Panc1 (cell line): ENCODE measurements around the gene DYNLRB1. TPM values are rescaled to one million over a fixed set of nuclear protein-coding genes. Genes with fewer than 3 reads are reported as not detected.

Source experiments
- ATAC-seq: fragments of 200-7000 bp; cut with Tn5 transposase; 2 replicates; pipeline ENCODE4 v1.9.1; 2020; ENCODE audit warnings: mild to moderate bottlenecking, moderate library complexity
- BruUV-seq: library from RNA; stranded (reverse); fragments of 400-500 nt; replicated peaks from 2 replicates; lab custom pipeline; 2021; lab: Mats Ljungman, UMichigan
- CTCF ChIA-PET: fragments of 300-600 bp; sonication (Branson Sonifier 250); formaldehyde crosslinking; loops from one replicate; lab custom pipeline; 2022; ENCODE audit warnings: antibody characterized with exemption; lab: Charles Lee
- POLR2A ChIA-PET: fragments of 300-600 bp; sonication (Branson Sonifier 250); formaldehyde crosslinking; loops from one replicate; lab custom pipeline; 2022; ENCODE audit warnings: antibody characterized with exemption; lab: Charles Lee
- DNase-seq: peaks from one replicate; pipeline ENCODE4 v3.0.0-alpha.2; 2010; ENCODE audit warnings: low read depth, low spot score
- H3K27ac ChIP-seq: 2 replicates; pipeline ENCODE4 v1.5.1; 2011; ENCODE audit warnings: mild to moderate bottlenecking, low read length, inconsistent platforms
- H3K27me3 ChIP-seq: fragments of 200-500 bp; sonication (Bioruptor generic); 2 replicates; pipeline ENCODE4 v1.6.0; 2014; ENCODE audit warnings: low read length, inconsistent platforms; ENCODE audit not compliant: control insufficient read depth, insufficient read depth
- H3K36me3 ChIP-seq: fragments of 200-500 bp; sonication (Bioruptor generic); 2 replicates; pipeline ENCODE4 v1.5.1; 2014; ENCODE audit warnings: inconsistent platforms, mild to moderate bottlenecking, low read length, moderate library complexity; ENCODE audit not compliant: control insufficient read depth, insufficient read depth
- H3K4me1 ChIP-seq: 2 replicates; pipeline ENCODE4 v1.5.1; 2011; ENCODE audit warnings: inconsistent platforms, mild to moderate bottlenecking, low read length, moderate library complexity; ENCODE audit not compliant: control insufficient read depth, insufficient read depth
- H3K4me3 ChIP-seq, 2 experiments: 2 replicates each; pipeline ENCODE4 v1.5.1; 2011 to 2012; ENCODE audit warnings: low read depth in 2 of 2, low read length in 2 of 2, mild to moderate bottlenecking in 2 of 2, inconsistent platforms in 1 of 2, moderate library complexity in 1 of 2
- H3K9me3 ChIP-seq: fragments of 200-500 bp; sonication (Bioruptor generic); 2 replicates; pipeline ENCODE4 v1.5.1; 2014; ENCODE audit warnings: low read depth, mild to moderate bottlenecking, inconsistent platforms, low read length, moderate library complexity; ENCODE audit not compliant: control insufficient read depth, insufficient read depth
- POLR2AphosphoS5 ChIP-seq: IDR thresholded peaks from 2 replicates; pipeline ENCODE4 v1.6.1; 2012; ENCODE audit warnings: mild to moderate bottlenecking, low read depth, low read length, moderate library complexity
- SIN3A ChIP-seq: IDR thresholded peaks from 2 replicates; pipeline ENCODE4 v1.6.1; 2012; ENCODE audit warnings: low read depth, mild to moderate bottlenecking, low read length, moderate library complexity, borderline replicate concordance; ENCODE audit not compliant: insufficient read depth
- TCF7L2 ChIP-seq: IDR thresholded peaks from 2 replicates; pipeline ENCODE4 v1.6.1; 2011; ENCODE audit warnings: mild to moderate bottlenecking, low read depth, low read length, inconsistent platforms
- in situ Hi-C: cut with HindIII; loops from 2 replicates; pipeline ENCODE4 v1.10.0; 2016; ENCODE audit warnings: low sequenced_read_pairs, low pct_unique_long_range_greater_than_20kb
- intact Hi-C: fragments of 100-400 bp; cut with micrococcal nuclease; formaldehyde crosslinking; loops from one replicate; pipeline ENCODE4 v1.10.0; 2022; ENCODE audit not compliant: unreplicated experiment
- total RNA-seq: library from RNA; stranded (reverse); gene quantifications from one replicate; pipeline ENCODE4 v1.2.1, GENCODE V29; 2021; ENCODE audit not compliant: unreplicated experiment
- TF ChIP-seq, protein P1 (sequence below), 2 experiments: IDR thresholded peaks; 2 replicates each; pipeline ENCODE4 v1.6.1; 2011 to 2012; ENCODE audit warnings: low read depth in 2 of 2, control low read depth in 1 of 2, low read length in 1 of 2, mild to moderate bottlenecking in 1 of 2, moderate library complexity in 1 of 2; ENCODE audit not compliant: insufficient read depth in 1 of 2
- TF ChIP-seq, protein P2 (sequence below): fragments of 450-650 bp; IDR thresholded peaks from 2 replicates; pipeline ENCODE4 v1.5.1; 2017; ENCODE audit warnings: mild to moderate bottlenecking

Gene DYNLRB1
- total RNA-seq, 1 experiment from 2014 or later = 155 TPM

DNA sequence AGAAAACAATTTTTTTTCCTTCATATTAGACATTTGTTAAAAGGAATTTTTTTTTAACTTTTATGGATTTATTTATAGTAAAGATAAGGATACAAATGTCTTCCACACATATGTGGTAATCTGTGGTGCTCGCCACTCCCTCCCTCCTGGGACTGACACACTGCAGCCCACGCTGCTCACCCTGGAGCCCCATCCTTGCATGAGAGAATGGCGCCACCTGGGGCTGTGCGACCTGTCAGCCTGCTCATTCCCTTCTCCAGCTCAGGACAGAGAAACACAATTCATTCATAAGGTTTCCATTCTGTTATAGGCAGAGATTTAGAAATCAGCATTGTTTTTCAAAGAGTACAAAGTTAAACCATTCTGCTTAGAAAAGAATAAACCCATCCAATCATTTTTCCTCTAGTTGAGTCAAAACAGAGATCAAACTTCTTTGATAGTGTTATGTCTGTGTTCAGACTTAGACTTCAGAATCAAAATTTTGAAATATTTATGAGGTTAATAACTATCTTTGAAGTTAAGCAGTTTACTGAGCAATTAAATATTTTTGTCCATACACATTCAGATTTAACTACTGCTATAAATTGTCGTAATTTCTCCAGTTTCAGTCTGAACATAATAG lies 42.8 kb upstream of the DYNLRB1 start:
- ChIA-PET CTCF (no interaction called here), POLR2A (no interaction called here)
- BruUV-seq = TSS peak; percentile 16
- peak; percentile 89 for ATAC-seq
- Histone ChIP-seq H3K27ac (no peak overlapping the region), H3K9me3 (no peaks in the 10 kb centered on the region), H3K36me3 (peaks cover 21% of the 10 kb centered on the region), H3K4me1 (no peaks in the 10 kb centered on the region), H3K4me3 (no peak overlapping the region), H3K27me3 (no peaks in the 10 kb centered on the region)
- TF ChIP-seq TCF7L2 = no peak
- no peak for TF ChIP-seq SIN3A
- TF ChIP-seq POLR2AphosphoS5 = no peak
- TF ChIP-seq, protein P1, sequence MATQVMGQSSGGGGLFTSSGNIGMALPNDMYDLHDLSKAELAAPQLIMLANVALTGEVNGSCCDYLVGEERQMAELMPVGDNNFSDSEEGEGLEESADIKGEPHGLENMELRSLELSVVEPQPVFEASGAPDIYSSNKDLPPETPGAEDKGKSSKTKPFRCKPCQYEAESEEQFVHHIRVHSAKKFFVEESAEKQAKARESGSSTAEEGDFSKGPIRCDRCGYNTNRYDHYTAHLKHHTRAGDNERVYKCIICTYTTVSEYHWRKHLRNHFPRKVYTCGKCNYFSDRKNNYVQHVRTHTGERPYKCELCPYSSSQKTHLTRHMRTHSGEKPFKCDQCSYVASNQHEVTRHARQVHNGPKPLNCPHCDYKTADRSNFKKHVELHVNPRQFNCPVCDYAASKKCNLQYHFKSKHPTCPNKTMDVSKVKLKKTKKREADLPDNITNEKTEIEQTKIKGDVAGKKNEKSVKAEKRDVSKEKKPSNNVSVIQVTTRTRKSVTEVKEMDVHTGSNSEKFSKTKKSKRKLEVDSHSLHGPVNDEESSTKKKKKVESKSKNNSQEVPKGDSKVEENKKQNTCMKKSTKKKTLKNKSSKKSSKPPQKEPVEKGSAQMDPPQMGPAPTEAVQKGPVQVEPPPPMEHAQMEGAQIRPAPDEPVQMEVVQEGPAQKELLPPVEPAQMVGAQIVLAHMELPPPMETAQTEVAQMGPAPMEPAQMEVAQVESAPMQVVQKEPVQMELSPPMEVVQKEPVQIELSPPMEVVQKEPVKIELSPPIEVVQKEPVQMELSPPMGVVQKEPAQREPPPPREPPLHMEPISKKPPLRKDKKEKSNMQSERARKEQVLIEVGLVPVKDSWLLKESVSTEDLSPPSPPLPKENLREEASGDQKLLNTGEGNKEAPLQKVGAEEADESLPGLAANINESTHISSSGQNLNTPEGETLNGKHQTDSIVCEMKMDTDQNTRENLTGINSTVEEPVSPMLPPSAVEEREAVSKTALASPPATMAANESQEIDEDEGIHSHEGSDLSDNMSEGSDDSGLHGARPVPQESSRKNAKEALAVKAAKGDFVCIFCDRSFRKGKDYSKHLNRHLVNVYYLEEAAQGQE (IDR thresholded peaks at IDR 0.05; ENCODE audit: insufficient read depth in 1 of 2, low read depth in 2 of 2, low read length in 1 of 2) = no peak
- TF ChIP-seq, protein P2, sequence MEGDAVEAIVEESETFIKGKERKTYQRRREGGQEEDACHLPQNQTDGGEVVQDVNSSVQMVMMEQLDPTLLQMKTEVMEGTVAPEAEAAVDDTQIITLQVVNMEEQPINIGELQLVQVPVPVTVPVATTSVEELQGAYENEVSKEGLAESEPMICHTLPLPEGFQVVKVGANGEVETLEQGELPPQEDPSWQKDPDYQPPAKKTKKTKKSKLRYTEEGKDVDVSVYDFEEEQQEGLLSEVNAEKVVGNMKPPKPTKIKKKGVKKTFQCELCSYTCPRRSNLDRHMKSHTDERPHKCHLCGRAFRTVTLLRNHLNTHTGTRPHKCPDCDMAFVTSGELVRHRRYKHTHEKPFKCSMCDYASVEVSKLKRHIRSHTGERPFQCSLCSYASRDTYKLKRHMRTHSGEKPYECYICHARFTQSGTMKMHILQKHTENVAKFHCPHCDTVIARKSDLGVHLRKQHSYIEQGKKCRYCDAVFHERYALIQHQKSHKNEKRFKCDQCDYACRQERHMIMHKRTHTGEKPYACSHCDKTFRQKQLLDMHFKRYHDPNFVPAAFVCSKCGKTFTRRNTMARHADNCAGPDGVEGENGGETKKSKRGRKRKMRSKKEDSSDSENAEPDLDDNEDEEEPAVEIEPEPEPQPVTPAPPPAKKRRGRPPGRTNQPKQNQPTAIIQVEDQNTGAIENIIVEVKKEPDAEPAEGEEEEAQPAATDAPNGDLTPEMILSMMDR = peak; percentile 70
- DNase-seq = no peak
- intact Hi-C loops (no loop called here), in situ Hi-C loops (no loop called here)

DNA sequence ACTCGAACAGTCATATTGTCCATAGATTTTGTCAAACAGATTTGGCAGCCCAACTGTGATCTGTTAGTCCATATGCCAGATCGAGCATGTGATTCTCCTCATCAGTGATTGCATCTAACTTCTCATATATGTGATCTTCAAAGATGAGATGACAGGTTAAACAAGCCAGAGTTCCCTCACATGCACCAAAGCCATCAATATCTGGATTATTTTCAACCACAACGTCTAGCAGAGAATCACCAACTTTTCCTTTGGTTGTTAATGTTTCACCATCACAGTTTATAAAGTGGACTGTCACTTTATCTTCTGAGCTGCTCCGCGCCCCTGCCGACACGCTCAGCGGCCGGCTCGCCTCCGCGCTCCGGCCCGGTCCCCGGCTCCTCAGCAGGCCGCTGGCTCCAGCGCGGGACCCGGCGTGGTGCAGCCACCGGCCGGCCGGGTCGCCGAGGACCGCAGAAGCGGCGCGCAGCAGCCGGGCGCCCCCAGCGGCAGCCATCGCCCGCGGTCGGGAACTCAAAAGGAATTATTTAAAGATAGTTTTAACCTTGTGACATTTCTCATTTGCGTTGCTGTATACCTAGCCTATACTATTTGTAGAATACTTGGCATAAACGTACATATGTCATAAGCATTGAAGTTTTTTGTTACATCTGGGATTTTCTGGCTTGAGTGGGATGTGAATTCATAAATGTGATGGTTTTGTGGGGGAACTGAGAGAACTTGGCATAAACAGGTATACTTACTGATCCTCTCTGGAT lies 40.1 kb upstream of the DYNLRB1 start:
- Histone ChIP-seq H3K4me1 (no peaks in the 10 kb centered on the region), H3K27ac (no peak overlapping the region), H3K4me3 (no peak overlapping the region), H3K27me3 (no peaks in the 10 kb centered on the region), H3K36me3 (peaks cover 36% of the 10 kb centered on the region), H3K9me3 (no peaks in the 10 kb centered on the region)
- BruUV-seq = no TSS peak
- ATAC-seq (no peak), DNase-seq (no peak)
- in situ Hi-C loops = no loop called here
- intact Hi-C loops = no loop called here
- ChIA-PET CTCF (no interaction called here), POLR2A (no interaction called here)
- TF ChIP-seq POLR2AphosphoS5 (no peak), SIN3A (no peak), TCF7L2 (no peak)
- TF ChIP-seq, protein P2 = no peak
- TF ChIP-seq, protein P1 (IDR thresholded peaks at IDR 0.05; ENCODE audit: insufficient read depth in 1 of 2, low read depth in 2 of 2, low read length in 1 of 2) = no peak
